GM19467 (cell line): ENCODE results near the gene BRINP2.

Experiments used
- ATAC-seq: cut with Tn5 transposase; IDR thresholded peaks from one replicate; pipeline ENCODE4 v1.9.1; 2021; ENCODE audit warnings: mild to moderate bottlenecking, moderate library complexity; ENCODE audit not compliant: unreplicated experiment

BRINP2 gene

DNA sequence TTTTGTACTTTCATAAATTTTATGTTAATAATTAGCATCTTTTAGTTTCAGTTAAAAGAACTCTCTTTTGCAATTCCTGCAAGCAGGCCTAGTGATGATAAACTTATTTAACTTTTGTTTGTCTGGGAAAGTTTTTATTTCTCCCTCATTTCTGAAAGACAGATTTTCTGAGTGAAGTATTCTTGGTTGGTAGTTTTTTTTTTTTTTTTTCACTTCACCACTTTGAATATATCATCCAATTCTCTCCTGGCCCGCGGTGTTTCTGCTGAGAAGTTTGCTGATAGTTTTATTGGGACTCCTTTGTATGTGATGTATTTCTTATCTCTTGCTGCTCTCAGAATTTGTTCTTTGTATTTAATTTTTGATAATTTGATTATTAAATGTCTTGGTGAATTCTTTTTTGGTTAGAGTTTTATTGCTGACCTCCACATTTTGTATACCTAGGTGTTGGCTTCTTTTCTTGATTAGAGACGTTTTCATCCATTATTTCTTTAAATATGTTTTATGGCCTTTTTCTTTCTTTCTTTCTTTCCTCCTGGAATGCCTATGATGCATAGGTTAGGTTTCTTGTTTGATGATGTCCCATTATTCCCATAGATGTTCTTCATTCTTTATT is 45.9 kb downstream of the BRINP2 start:
- no peak for ATAC-seq

DNA sequence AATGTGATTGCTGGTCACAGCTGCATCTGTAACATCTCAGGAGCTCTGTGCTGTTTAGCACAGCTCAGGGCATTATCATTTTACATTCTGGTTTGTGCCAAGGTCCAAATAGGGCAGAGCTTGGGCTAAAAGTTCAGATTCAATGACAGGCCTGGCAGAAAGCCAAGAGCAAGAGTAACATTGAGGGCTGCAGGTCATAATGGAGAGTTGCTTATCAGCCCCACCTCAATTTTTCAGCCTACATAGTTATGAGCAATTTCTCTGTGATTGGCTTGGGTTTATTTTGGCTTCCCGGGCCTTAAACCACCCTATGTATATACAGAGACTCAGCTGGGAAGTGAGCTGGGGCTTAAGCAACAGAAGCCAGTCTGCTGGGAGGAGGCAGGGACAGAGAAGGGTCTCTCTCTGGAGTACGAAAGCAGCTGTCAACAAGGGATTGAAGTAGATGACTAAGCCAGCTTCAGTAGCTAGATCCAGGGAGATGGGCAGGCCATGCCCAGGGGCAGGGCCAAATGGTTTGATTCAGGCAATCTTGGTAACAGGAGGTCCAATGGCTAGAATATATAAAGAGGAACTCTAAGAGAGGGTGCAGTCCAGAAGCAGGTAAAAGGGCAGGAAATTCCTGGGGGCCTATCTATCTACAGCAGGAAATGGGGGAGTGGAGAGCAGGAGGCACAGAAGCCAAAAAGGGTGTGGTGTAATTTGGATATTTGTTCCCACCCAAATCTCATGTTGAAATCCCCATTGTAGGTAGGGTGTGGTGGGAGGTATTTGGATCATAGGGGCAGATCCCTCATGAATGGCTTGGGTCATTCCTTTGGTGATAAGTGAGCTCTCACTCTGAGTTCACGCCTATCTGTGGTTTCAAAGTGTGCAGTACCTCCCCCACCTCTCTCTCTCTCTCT is 49.0 kb downstream of the BRINP2 start:
- ATAC-seq: no peak

DNA sequence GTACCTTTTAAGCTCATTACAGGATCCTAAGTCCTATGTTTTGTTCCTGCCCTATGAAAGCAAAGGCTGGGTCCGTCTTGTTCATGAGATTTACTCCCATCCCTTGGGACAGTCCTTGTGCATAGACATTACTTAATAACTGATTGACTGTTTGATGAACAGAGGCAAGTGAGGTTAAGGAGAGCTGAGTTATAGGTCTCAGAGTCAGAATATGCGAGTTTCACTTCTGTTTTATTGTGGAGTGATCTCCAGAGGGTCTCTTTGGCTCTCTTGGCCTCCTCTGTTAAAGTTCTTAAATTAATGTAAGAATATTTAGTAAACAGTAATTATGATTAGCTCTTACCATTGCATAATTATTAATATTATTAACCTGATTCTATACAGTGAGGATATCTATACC is 52.6 kb downstream of the BRINP2 start:
- ATAC-seq: no peak

DNA sequence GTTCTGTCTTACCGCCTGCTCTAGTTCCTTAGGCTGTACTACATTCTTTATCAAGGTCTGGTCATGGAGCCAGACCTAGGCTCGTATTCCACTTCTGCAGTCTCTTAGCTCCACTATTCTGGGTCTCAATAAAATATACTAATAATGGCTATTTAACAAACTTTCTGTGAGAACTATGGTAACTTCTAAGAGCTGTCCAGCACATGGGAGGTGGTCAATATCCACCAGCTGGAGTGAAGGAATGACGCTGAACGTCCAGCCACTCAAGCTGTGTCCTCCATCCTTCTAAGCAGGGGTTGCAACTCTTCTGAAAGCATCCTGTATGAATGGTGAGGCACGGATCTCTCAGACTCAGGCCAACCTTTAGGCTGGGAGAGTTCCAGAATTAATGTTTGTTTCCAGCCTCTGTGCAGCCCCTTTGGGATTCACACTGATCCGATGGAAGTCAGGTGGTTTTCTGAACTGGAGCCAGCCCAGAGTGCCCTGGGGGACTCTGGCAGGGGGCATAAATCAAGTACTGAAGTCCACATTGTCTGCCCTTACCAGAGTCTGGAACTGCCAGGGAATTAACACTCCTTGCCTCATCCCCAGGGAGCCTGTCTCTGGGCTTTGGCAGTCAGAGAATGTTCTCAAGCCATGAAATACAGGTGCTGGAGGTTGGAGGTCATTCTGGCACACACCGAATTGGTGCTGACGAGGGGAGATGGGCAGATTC is 57.4 kb downstream of the BRINP2 start:
- ATAC-seq: no peak

DNA sequence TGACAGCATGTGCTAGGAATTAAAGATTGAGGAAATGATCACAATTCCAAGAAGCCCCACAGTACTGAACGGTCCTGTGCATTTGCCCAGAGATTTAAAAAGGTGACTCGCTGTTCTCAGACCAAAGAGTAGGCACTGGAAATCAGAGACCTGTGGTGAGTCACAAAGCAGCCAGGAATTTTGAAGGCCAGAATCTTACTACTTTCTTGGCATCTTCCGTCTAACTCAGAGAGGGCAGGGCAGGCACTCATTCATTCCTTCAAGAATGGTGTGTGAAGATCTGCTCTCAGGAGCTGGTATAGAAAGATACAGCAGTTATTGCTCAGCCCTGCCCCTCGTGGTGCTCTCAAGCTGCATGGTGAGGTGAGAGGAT is 57.9 kb downstream of the BRINP2 start:
- no peak for ATAC-seq

DNA sequence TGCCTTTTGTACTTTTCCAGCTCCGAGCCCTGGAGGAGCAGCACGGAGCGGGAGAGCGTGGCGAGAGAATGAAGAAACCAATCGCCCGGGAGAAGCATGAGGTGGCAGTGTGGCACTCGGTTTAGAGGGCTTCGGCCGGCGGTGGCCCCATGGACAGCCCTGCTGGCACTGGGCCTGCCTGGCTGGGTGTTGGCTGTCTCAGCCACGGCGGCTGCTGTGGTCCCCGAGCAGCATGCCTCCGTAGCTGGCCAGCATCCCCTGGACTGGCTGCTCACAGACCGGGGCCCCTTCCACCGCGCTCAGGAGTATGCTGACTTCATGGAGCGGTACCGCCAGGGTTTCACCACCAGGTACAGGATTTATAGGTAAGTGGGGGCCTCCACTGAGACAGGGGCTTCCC is 59.0 kb downstream of the BRINP2 start:
- ATAC-seq: no peak

DNA sequence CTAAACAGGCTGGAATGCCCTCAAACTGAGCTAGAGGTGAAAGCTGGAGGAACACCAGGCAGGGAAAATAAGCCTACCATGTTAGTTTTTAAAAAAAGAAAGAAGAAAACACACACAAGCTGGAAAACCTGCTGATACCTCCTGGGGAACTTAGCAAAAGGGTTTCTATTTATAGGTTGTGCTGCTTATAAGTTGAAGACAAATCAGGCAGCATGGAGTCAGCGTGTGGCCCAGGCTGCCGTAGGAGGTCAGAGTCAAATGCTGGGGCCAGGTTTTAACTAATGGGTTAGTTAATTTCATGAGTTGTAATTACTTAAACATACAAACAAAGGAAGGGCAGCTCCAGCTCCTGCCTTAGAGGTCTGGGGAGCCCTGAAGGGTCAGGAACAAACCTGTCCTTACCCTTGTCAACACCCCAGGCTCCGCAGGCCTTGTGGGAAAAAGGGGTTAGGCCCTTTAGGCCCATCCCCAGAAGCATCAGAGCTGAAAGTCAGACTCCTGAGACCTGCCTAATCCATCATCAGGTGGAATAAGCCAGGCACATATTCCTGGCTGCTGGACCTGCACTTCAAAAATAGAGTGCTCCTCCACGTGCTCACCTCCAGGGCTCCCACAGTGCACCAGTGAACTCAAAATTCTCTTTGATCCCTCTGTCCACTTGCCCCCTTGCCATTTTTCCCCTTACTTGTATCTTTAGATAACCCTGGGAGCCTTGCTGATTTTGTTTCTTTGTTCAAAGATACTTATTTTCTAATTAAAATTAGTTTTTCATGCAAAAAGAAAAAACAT is 59.7 kb downstream of the BRINP2 start:
- no peak for ATAC-seq

DNA sequence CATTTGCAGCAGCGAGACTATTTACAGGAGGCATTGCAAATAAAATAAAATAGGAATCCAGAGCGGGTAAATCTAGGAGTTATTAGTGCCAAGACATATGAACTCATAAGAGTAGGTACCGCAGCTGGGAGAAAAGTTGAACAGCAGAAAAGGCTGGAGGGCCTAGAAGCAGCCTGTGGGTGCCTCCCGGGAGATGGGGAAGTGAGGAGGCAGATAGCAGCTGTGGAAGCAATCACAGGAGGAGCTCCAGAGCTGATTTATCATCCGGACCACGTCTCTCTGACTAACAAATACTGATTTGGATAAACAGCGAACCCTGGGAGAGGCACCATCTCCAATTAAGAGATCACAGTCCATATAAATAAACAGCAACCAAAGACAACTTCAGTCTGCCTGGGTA is 64.6 kb downstream of the BRINP2 start:
- no peak for ATAC-seq

DNA sequence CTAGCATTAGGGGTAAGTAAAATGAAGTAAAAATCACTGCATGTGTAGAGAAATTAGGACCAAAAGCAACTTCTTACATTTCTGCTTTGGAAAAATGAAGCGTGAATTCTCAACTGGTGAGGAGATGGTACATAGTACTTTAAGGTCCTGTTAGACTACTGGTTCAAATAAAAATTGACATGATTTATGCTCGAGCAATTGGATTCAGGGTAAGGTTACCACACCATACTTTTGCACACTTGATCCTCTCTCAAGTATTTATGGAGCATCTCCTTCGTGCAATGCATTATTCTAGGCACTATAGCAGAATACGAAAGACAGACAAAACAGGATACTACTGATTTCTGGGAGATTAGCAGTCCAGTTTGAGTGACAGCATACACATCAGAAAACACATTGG is 66.2 kb downstream of the BRINP2 start:
- ATAC-seq: no peak

DNA sequence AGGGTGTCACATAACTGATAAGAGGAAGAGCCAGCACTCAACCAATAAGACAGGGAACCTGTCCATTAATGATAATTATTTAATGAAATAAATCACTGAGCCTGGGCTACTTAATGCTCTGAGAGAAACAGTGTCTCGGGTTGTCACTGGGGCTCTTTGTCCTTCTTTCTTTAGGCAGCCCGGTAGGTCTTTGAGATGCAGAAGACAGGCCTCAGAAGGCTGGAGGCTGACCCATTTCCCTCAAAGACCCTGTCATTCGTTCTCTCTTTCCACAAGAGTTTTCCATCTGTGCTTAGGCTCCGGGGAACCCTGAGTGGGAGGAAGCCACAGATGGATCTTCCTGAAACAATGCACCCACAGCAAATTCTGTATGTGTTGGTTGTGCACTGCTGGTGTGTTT is 68.2 kb downstream of the BRINP2 start:
- no peak for ATAC-seq

DNA sequence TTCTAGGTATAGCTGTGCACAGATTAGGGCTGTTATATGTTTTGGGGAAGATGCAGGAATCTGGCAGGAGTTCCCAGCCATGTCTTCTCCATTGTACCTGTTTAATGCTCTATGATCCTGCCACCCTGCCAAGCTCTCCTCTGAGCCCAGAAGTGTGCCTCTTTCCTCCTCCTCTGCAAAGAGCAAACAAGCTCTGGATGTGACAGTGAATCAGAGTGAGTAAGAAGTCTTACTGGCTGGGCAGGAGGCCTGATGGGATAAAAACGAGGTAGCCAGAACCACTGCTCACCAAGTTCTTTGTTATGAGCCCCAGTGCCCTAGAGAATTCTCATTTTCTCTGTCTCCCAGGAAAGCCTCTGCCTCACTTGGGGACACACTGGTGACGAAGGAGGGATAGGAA is 69.0 kb downstream of the BRINP2 start:
- ATAC-seq: no peak

DNA sequence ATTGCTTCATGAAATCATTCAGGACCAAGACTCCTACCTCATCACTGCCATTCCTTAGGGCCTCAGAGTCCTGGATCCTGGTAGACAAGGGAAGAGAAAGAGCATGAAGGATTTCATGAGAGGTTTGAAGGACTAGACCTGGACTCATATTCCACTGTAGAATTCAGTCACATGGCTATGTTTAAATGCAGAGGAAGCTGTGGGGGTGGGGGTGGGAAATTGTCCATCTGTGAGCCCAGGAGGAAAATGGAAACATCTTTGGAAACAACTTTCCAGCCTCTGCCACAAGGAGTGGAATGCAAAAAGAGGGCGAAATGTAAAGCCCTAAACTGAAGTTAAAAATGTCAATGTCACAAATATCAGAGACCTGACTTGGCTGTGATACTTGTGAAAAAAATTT is 73.0 kb downstream of the BRINP2 start:
- ATAC-seq: no peak

DNA sequence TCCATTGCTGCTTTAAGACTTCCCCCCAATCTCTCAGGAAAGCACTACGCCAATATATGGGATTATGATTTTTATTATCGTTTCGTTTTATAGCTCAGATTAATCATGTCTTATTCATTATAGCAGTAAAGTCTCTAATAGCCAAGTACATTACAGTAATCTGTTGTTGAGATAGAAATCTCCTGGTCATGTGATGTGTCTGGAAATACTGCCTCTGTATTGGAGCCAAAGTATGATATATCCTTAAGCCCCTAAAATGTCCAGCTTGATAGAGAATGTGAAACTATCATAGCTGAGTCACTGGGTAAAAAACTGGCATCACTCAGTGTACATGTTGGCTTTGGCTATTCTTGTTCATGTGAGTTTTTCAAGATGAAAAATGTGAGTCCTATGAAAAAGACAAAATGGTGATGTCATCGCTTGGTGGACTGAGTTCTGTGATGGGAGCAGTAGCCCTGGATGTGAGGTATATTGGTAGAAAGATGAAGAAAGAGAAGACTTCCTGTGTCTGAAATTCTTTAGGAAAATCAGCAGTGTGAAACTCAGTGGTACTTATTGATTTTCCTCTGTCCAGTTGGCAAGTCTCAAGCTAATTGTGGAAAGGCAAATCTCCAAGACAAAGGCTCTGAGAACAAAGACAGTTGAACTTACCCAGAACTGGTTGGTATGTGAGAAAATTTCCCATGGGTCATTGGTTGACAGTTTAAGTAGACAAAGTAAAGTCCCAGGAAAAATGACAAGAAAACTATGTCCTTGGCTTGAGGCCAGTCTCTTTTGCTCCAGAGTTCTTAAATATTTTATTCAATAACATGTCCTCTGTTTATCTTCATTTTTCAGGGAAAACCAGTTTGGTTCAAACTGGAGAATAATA is 76.2 kb downstream of the BRINP2 start:
- ATAC-seq: no peak

DNA sequence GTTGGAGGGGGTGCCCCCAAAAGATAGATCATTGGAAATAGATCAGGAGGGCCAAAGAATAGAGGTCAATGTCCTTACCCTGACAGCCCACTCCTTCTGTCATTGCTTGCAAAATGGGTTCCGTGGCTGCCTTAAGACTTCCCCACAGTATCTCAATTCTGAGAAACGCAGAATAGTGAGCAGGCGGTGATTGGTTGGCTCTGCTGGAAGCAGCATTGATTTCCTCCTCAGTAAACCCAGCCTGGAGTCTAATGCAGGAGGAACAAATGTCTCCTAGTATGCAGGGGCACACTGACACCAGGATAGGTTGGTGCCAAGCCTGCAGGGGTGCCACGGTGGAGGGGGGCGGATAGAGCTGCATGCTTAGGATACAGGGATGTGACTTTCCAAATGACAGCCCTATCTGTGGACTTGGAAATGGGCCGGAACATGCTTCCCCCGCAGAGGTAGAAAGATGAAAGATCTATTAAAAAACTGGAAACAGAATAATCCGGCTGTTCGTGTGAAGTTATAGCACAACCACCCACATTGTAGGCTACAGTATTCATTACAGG is 76.9 kb downstream of the BRINP2 start:
- ATAC-seq: no peak

DNA sequence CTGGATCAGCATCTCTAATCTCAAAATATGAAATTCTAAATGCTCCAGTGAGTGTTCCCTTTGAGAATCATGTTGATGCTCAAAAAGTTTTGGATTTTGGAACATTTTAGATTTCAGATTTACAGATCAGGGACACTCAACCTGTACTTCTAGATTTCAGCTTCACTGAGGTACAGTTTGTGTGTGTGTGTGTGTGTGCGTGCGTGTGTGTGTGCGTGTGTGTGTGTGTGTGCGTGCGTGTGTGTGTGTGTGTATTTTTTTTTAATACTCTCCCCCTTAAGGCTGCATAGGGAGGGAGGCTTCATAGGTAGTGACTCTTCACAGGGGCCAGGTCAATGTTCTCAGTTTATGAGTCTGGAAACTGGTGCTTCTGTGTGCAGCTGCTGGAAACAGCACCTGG is 77.5 kb downstream of the BRINP2 start:
- ATAC-seq: no peak

DNA sequence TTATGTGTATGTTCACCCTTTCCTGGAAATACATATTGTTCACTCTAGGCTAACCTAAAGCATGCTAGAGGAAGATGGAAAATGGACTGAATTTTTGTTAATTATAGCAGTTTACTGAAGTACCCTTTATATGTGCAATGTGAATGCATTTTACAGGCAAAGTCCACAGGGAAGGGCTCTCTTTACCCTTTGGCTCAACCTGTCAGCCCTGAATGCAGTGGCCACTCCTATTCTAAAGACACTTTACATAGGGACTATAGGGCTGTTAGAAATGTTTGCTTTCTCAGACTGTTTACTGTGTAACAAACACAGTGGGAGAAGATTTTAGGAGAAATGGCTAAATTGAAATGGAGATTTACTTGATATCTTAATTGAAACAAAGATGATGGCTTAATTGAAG is 78.5 kb downstream of the BRINP2 start:
- no peak for ATAC-seq

DNA sequence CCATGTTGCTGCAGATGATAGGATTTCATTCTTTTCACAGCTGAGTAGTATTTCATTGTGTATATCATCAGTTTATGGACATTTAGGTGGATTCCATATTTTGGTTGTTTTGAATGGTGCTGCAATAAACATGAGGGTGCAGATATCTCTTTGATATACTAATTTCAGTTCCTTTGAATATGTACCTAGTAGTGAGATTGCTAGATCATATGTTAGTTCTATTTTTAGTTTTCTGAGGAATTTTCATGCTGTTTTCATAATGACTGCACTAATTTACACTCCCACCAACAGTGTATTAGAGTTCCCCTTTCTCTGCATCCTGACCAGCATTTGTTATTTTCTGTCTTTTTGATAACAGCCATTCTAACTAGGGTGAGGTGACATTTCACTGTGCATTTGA is 82.1 kb downstream of the BRINP2 start:
- no peak for ATAC-seq

DNA sequence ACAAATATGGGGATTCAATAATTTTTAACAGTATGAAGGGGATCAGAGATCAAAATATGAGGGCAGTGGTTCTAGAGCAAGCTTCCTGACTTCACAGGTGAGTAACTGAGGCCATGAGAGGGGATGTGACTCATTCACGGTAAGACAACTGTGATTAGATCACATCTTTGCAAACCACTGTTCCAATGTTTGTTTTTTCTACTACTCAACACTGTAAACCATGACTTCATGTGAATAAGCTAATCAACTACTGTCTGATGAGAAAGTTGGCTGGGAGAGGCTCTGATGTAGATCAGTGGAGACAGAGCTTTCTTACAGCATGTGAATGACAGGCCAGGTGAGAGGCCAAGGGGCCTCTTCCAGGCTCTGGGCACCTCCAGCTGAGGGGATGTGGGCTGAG is 84.7 kb downstream of the BRINP2 start:
- no peak for ATAC-seq

DNA sequence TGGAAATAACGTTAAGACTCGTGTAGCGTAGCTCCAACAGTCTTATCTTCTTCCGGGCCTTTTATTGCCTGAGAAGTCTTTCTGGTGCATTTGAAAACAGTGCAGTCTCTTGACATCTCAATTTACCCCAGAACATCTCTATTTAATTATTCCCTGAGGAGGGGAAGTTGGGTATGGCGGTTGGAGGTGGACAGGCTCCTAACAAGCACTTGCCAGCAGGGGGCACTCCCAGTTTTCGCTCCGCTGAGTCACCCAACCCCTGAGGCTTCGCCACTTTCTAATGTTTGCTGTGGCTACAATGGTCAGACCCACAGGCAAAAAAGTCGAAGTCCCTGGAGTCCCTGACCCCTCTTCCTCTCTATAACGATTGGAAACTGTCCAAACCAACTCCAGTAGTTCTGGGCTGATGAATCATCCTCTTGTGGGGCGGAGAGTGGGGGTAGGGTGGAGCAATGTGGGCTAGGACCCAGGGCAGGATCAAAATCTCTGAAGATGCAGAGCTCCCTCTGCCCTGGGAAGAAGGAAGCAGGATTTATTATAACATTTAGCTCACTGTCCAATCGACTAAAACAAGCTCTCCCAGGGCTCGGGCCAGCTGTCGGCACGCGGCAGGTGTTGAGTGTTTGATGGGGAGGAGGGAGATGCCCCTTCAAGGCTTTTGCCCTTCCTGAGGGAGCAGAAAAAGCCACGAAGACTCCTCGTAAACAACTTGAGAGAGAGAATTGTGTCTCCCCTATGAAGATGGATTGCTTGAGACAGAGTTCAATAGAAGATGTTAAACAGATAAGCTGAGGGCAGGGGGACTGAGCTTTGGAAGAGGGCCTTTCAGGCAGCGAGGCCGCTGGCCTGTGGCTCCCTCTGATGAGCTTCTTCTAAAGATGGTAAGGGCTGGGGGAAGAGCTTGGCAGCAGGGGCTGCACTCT is 85.7 kb downstream of the BRINP2 start:
- no peak for ATAC-seq
